Stimulated activated CD4-positive, alpha-beta T cell treated with anti-CD3 and anti-CD28 coated beads, Interleukin-12 subunit alpha, Interleukin-12 subunit beta, amount 100 ng/mL, for 24 hours (primary cell): ENCODE measurements around the gene PCDHGC3.
A peak's percentile ranks its signal among the peaks of the same experiment; 100 is the strongest.

Experiments
- DNase-seq, 2 experiments: peaks; one replicate each; pipeline ENCODE4 v3.0.0-alpha.2; 2020; ENCODE audit warnings: low read depth in 2 of 2

PCDHGC3 gene

DNA sequence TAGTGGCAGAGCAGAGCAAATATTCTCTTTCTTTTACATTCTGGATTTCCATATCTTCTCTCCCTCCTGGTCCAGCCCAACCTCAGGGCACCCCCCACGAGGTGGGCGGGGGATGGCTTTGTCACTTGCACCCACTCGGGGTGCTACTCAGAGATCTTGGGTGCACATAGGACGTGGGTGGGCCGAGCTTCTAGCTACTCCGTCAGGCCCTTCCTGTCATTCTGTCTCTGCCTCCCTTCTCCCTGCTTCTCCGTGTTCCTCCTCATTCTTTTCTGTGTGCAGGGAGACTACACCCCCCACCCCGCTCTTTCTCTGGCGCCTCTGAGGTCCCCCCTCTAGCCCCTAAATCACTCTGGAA is 32.7 kb downstream of the PCDHGC3 start:
- no peak for DNase-seq

DNA sequence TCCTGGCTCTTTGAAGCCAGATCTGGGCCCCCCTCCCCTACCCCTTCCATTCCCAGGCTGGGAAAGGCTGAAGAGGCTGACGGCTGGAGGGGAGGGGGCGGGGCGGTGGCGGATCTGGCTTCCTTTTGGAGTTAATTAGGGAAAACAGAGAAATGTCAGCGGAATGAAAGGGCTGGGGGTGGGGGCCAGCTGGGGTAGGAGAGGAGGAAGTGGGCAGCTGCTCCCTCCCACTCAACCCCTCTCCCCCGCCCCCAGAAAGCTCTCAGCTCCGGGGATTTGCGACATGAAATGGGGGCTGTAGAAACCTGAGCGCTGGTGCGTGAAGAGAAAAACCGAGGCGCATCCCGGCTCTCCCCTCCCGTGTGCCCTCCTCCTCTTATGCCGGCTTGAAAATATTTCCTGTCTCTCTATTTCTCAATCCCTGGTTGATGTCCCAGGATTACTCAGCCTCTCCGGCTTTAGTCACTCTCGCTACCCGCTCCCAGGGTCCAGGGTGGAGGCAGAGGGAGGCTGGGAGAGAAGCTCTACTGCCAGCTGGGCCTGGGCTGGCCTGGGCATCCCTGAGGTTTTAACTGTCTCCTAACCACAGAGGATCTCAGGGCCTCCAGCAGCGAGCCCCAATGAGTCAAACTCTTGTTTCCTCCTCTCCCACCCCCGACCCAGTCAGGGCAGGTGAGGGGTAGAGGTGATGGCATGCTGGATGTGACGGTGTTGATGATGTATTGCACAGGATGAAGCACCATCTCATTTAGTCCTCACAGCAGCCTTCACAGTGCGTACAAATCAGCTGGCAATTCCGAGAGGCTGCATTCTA is 33.2 kb downstream of the PCDHGC3 start:
- DNase-seq = no peak

DNA sequence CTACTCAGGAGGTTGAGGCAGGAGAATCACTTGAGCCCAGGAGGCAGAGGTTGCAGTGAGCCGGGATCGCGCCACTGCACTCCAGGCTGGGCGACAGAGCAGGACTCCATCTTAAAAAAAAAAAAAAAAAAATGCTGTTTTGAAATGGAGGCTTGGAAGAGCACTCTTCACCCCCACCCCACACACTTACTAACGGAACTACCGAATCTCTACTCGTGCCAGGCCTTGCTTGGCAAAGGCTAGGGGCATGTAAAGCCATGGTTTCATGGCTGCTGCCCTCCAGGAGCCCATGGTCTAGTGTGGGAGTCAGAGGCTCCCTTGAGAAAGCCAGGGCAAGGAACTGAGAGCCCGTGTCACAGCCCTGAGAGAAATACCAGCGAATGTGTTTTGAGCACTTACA is 34.4 kb downstream of the PCDHGC3 start:
- DNase-seq = no peak

DNA sequence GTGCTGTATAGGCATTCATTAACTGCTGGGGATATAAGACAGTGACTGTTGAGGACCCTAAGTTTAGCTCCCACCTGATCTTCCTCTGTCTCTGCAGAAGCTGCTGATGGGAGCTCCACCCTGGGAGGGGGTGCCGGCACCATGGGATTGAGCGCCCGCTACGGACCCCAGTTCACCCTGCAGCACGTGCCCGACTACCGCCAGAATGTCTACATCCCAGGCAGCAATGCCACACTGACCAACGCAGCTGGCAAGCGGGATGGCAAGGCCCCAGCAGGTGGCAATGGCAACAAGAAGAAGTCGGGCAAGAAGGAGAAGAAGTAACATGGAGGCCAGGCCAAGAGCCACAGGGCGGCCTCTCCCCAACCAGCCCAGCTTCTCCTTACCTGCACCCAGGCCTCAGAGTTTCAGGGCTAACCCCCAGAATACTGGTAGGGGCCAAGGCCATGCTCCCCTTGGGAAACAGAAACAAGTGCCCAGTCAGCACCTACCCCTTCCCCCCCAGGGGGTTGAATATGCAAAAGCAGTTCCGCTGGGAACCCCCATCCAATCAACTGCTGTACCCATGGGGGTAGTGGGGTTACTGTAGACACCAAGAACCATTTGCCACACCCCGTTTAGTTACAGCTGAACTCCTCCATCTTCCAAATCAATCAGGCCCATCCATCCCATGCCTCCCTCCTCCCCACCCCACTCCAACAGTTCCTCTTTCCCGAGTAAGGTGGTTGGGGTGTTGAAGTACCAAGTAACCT is 35.3 kb downstream of the PCDHGC3 start:
- no peak for DNase-seq

DNA sequence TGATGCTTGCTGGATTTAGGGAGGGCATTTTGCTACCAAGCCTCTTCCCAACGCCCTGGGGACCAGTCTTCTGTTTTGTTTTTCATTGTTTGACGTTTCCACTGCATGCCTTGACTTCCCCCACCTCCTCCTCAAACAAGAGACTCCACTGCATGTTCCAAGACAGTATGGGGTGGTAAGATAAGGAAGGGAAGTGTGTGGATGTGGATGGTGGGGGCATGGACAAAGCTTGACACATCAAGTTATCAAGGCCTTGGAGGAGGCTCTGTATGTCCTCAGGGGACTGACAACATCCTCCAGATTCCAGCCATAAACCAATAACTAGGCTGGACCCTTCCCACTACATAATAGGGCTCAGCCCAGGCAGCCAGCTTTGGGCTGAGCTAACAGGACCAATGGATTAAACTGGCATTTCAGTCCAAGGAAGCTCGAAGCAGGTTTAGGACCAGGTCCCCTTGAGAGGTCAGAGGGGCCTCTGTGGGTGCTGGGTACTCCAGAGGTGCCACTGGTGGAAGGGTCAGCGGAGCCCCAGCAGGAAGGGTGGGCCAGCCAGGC is 36.1 kb downstream of the PCDHGC3 start:
- no peak for DNase-seq

DNA sequence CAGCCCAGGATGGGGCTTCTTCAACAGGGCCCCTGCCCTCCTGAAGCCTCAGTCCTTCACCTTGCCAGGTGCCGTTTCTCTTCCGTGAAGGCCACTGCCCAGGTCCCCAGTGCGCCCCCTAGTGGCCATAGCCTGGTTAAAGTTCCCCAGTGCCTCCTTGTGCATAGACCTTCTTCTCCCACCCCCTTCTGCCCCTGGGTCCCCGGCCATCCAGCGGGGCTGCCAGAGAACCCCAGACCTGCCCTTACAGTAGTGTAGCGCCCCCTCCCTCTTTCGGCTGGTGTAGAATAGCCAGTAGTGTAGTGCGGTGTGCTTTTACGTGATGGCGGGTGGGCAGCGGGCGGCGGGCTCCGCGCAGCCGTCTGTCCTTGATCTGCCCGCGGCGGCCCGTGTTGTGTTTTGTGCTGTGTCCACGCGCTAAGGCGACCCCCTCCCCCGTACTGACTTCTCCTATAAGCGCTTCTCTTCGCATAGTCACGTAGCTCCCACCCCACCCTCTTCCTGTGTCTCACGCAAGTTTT is 36.7 kb downstream of the PCDHGC3 start:
- DNase-seq = peak; percentile 56 to 88

DNA sequence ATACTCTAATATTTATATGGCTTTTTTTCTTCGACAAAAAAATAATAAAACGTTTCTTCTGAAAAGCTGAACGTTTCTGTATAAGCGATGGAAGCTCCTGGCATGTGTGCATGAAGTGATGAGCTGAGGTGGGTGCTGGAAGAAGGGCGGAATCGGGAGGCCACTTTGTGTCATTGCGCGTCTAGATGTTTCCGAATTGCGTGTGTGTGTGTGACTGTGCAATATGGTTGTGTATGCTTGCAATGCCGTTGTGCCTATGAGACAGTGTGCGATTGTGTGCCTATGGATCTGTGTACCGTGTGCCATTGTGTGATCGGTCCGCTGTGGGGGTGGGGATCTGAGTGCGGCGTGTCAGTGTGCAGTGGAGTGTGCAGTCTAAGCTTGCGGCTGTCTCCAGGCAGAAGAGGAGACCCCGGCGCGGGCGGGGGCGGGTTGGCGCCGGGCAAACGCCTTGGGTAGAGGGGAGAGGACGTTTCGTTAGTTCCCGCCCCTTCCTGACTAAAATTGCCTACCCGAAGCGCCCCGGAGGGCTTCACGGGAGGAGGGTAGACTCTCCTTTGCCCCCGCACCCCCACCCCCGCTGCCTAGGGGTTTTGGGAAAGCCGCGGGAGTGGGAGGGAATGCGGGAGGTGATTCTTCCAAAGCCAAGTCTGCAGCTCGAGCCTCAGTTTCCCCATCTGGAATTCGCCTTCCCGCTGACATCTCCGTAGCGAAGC is 37.3 kb downstream of the PCDHGC3 start:
- peak in 1 of 2 experiments; percentile 32 for DNase-seq

DNA sequence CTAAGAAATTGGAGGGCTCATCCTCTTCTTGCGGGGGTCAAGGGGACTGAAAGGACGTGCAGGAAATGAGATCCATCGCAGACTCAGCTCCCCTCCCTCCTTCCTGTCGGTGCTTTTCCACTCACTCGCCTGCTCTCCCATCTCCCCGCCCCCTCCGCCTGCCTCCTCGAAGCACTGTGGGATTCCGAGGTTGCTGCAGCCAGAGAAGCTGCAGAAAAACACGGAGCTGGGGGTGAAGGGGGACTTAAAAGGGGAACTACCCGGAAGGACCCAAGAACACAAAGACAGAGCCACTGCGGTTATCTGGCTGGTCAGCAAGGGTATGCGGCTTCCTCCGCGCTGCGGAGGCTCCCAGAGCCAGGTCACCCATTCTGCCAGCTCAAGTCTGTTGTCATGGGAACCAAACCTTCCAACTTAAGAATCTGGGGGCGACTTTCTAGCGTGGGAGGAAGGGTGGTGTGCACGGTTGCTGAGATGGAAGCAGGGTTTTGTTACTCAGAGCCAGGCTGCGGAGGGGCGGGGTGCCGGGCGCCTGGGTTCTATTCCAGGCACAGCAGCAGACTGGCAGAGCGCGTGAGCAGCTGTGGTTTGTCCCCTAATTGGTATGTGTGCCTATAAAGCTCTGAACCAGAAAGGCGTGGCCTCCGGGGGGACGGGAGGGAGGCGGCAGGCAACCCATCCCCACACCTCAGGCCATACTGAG is 38.0 kb downstream of the PCDHGC3 start:
- DNase-seq = peak; percentile 55 to 63

DNA sequence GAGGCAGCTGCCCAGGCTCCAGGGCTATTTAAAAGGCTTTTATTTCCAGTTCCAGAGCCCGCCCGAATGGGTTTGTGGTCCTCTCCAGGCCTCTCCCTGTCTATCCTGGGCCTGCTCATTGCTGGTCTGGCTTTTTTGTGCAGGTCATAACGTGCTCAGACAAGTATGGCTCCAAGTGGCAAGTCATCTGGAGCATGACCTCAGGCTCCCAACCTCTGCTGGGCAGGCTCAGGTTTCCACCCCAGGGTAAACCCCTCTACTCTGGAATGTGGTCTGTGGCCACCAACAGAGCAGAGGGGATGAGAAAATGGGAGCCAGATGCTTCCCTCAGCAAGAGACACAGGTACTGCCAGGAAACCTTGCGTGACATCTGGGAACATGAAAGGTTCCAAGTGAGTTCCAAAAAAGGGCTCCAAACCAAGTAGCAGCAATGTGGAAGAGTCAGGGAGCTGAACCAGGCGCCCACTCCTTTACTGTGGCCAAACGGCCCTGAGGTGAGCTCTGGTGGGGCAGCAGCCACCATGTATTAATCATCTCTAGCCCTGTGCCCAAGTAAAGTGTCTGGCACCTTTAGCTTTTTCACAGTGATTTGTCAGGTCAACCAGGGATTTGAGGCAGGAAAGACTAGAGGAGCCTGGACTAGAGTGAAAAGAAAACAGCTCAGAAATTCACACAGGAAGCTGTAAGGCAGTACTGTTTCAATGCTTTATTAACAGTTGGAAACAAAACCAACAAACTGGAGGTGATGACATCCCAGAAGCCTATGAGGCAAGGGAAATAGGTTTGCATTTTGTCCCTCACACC is 38.8 kb downstream of the PCDHGC3 start:
- DNase-seq = no peak

DNA sequence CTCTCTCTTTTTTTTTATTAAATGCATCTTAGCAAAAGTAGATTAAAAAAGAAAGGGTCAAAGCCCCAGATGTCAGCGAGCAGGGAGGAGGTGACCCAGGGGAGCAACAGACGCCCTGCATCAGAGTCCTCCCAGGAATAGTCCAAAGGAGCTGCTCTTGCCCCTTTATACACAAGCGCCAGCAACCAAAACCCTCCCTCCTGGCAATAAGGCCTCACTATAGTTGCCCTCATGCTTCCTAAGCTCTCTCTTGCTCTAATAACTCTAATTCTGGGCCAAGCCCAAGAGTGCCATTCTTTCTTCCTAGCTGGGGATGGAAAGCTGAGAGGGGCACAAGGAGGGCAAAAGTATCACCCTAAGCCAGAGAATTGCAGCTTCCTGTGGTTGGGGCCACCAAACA is 39.4 kb downstream of the PCDHGC3 start:
- DNase-seq = no peak

DNA sequence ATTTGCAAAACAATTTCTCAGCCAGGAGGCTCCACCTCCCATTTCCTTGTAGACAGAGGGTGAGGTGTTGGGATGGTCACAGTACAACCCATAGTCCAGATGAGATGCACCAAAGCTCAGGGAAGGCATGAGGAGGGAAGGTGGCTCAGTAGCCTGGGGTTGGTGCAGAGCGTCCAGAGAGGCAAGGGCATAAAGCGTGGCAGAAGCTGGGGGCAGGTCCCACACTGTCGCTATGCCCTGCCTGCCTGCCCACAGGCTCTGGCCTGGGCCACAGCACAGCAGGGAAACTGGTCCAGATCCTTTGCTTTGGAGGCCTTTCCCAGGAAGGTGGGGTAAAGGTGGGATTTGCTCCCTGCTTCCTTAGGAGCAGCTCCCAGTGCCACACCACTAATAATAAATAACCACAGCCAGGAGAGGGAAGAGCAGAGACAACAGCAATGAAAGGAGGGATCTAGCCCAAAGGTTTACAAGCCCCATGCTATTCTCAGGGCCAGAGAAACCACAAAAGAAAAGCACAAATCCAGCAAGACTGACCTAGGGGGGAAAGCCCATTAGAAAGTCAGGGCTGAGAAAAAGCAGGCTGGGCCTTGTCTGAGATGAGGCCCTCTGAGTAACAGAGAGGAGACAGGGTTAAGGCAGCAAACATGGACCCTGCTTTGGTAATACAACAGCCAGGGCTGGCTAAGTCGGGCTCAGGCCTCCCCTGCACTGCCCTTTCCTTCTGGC is 40.3 kb downstream of the PCDHGC3 start:
- DNase-seq = no peak

DNA sequence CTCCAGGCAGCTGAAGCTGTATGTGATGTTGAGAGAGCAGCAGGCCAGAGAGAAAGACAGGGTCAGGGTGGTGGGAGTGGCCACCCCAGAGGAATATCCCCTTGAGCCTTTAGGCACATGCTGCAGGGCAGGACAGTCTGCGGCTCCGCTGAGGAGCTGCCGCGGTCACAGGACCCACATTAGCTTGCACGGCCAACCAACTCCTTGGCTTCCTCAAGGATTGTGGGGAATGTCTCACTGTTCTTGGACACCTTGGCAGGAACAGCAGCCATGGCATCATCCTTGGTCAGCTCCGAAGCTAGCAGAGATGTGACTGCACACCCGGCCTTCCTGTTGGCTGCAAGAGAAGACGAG is 40.9 kb downstream of the PCDHGC3 start:
- no peak for DNase-seq

DNA sequence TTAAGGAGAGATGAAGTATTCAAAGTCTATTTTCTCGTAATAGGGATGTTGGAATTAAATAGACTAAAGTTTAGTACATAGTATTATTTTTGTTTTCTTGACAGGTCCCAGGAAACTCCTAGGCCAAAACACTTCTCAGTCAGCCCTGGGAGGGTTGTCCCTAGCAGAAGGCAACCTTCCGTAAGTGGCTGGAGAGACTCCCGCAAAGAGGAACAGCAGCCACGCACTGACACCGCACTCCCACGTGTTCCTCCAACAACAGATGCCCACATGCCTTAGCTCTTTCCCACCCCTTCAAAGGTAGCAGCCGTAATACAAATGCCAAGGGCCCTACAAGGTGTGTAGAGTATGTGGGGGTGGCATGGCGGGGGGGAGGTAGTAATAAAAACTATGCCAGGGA is 41.5 kb downstream of the PCDHGC3 start:
- DNase-seq = no peak

DNA sequence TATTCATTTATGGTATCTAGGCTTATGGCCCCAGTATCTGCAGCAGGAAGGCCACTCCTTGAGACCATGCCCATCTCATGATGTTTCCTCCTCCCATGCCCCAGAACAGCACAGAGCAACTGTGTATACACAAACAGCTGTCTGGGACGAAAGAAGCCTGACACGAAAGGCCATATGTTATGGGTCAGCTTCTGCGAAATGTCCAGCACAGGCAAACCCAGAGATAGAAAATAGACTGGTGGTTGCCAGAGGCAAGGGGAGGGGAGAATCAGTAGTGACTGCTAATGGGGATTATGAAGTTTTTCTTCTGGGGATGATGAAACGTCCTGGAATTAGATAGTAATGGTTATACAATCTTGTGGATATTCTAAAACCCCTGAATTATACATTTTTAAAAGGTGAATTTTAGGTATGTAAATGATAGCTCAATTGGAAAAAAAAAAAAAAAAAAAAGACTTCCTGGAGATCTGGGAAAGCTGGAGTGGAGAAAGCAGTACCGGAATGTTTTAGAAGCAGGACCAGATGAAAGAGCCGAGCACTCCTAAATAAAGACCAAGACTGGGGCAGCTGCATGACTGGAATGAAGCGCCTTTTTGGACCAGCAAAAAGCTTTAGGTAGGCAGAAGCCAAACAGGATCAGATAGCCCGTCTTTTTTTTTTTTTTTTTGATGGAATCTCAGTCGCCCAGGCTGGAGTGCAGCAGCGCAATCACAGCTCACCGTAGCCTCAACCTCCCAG is 42.3 kb downstream of the PCDHGC3 start:
- DNase-seq = no peak

DNA sequence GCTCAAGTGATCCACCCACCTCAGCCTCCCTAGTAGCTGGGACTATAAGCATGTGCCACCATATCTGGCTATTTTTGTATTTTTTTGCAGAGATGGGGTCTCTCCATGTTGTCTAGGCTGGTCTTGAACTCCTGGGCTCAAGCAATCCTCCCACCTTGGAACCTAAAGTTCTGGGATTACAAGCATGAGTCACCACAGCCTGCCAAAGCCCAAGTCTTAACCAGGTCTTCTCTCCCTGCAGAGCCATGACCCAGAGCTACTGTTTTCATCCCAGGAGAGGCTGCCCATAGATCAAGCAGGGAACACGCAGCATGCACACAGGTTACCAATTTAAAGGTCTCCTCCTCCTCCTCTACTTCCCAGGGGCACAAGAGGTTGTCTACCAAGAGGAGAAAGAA is 42.9 kb downstream of the PCDHGC3 start:
- DNase-seq = no peak

DNA sequence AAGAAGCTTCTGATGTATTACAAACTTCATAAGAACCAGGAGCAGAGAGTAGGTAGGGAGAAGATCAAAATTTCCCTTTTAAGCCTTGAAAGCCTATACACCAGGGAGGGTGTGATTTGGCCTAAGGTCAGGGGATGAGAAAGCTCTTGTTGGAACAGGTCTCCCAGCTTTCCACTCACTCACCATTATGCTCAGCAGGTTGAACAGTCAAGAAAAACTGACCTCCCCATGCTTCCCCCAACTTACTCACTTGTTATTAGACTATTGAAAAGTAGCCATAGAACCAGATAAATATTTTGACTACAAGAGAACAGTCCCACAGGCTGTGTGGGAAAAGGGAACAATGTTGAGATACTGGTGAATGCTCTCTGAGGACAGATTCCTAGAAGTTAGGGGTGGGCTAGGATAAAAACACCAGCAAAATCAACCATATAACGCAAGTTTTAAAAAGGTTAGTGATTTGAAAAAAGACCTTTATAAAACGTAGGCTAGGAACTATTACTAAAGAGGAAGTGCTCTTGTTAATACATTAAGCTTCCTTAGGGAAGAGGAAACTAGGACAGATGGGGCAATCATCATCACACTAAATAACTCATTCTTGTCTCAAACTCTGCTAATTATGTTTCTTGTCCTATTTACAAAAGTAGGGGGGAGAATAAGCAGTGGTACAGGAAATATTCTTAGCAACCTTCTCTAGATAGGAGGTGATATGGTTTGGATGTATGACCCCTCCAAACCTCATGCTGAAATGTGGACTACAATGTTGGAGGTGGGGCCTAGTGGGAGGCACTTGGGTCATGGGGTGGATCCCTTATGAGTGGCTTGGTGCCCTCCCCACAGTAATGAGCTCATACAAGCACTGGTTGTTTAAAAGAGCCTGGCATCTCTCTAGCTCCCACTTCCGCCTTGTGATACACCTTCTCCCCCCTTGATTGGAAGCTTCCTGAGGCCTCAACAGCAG is 44.1 kb downstream of the PCDHGC3 start:
- no peak for DNase-seq

DNA sequence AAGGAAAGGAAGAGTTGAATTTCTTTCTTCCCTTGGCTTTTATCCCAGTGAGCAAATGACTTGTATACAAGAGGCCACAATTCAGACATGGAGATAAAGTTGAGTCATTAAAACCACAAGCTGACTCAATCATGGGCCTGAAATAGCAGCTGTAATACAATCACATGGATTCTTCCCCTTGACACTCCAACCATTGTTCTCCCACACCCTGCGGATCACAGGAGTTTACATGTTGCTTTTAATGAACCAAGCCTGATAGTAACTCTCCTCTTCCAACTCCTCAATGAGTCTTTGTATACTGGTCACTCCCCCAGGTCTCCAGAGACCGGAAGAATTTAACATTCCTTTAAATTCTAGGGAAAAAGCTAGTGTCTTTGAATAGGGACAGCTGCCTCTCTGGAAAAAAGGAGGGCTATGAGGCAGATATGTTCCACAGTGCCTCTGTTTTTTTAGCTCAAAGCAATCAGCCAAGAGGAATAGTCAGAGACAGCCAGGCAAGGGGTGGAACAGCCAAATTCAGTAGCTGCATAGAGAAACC is 45.5 kb downstream of the PCDHGC3 start:
- no peak for DNase-seq

DNA sequence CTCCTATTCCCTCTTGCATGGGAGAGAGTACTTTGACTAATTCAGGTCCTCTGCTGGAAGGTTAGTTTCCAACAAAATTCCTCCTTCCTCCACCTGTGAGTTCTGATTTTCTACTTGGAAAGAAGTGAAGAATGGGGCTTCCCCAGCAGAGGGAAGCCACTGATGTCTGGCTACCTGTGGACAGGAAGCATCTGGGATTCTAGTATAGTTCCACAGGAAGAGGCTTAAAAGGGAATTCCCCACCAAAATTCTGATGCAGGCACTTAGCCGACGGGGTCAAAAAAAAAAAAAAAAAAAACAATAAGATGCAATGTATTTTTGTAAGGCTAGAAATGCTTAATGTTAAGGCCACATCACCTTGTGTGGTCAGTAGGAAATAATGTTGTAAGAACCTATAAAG is 46.5 kb downstream of the PCDHGC3 start:
- no peak for DNase-seq
